H4 (cell line): ENCODE data around the gene SMAD3. TPM values are rescaled to one million over a fixed set of nuclear protein-coding genes. Genes with fewer than 3 reads are reported as not detected.
"Not testable (repeated sequence)": the region's sequence is repeated elsewhere in the genome, so short reads cannot be mapped to it uniquely, and the experiment has no call there.

Source experiments
- DNase-seq: peaks from one replicate; pipeline ENCODE4 v3.0.0-alpha.2; 2015; ENCODE audit warnings: low spot score
- total RNA-seq: library from RNA; depleted of rRNA; stranded (reverse); fragments of >200 nt; shearing (Covaris generic); gene quantifications from 2 replicates; pipeline ENCODE4 v1.2.3, GENCODE V29; 2014; rRNA removed

SMAD3 gene
- total RNA-seq, result 31.6 and 38.5 TPM in 2 replicates

GRCh38 chr15:67065531-67066005 lies at the start of gene SMAD3:
Gene SMAD3, plus strand, starts transcription at chr15:67065602. Its CDS starts 553 bp downstream, at chr15:67066155.
- DNase-seq, result peak; percentile 84

DNA sequence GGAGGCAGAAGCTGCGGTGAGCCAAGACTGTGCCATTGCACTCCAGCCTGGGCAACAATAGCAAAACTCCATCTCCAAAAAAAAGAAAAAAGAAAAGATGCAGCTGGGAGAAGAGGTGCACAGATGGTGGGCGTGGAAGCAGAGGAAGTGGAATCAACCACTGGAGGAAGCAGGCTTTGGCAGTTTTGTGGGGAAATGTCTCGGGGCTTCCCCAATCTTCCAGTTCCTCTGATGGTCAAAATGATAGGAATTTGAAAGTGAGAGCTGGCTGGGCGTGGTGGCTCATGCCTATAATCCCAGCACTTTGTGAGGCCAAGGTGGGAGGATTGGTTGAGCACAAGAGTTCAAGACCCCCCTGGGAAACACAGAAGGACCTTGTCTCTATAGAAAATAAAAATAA lies 48.1 kb upstream of the SMAD3 start:
- DNase-seq, result no peak

- DNase-seq, result no peak
These were observed 47.4 kb upstream of the SMAD3 start for GRCh38 chr15:67018026-67018425.

DNA sequence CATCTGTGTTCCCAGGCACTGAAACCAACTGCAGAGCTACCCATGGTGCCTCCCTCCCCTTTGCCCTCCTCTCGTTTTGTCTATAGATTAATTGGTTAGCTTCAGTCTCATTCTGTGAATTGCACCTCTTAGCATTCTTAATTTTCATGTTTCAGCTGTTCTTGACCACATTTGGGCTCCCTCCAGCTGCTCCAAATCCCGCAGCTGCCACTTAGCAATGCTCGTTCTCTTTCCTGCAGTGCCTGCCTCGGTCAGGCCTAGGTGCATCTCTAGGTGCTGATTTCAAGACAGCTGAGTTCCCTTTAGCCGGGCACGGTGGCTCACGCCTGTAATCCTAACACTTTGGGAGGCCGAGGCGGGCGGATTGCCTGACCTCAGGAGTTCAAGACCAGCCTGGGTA lies 47.0 kb upstream of the SMAD3 start:
- DNase-seq, result no peak

DNA sequence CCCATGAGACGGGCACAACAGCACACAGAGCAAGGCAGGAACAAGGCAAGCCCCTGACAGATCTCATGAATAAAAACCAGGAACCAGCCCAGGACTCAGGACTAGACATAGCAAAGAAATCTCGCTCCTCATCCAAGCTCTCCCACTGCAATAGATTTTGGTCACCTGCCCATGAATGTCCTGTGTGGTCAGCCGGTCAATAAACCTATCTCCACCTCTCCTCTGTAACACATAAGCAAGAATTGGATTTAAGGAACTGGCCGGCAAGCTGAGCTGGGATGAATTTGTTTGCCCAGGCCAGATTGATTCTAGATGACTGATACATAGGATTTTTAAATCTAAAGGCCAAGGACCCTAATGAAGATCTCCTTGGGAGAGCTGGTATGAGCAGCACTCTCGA lies 46.3 kb upstream of the SMAD3 start:
- DNase-seq, result no peak

DNA sequence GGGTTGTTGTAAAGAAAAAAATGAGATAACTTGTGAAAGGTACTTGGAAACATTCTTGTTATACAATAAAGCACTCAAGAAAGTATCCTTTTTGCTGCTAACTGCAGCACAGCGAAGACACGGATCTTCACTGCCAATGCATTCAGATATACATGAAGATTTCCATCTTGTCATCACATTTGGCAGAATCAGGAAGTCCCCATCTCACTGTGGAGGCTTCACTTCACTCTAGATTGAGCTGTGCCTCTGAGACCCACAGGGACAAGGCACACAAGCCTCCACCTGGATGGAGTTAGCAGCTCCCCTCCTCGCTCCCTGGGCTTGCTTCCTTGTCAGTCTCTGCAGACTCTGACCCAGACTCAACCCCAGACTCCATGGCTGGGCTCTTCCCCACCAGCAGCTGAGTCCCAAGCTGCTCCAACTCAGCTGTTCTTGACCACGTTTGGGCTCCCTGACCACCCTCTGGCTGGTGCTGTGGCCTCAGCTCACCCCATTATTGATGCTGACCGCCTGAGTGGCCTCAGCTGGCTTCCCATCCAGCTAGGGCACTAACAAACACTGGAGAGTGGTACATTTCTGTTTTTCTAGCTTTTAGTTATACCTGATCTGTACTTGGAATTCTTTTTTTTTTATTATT lies 45.4 kb upstream of the SMAD3 start:
- no peak for DNase-seq

- not testable (repeated sequence) for DNase-seq
These were observed 44.7 kb upstream of the SMAD3 start for GRCh38 chr15:67020668-67021067.

- no peak for DNase-seq
These were observed 43.9 kb upstream of the SMAD3 start for GRCh38 chr15:67021455-67021854.

- no peak for DNase-seq
These were observed 42.8 kb upstream of the SMAD3 start for GRCh38 chr15:67022587-67023105.

DNA sequence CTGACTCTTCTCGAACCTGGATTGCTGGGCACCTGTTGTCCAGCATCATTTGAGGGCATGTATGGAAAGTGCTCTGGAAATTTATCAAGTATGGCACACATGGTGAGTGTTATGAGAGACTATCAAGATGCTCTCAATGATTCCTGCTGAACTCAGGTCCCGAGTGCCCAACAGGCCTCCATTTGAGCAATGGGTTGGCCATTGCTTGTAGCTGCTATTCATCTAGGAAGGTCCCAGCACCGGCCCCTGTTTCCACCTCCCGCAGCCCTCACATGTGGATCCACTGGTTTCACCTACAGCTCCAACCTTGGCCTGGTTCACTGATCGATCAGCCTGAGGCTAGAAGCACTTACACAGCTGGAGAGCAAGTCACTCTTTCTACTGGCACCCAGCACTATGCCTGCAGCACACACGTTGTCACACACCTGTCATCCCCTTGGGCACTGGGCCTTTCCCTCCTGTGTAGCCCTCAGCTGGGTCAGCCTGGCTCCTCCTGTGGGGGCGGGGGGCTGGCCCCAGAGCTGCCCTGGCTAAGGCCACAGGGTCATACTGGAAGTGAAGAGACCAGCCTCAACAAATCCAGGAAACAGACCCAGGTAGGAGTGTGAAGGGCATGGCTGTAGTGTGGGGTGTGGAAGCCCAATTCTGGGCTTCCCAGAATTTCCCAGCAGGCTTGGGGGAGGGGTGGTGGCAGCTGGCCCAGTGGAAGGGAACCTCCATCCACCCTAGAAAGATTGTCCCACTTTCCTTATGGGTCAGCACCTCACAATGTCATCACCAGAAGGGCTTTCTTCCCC lies 41.7 kb upstream of the SMAD3 start:
- no peak for DNase-seq

- peak; percentile 96 for DNase-seq
These were observed 40.9 kb upstream of the SMAD3 start for GRCh38 chr15:67024314-67024997.

- no peak for DNase-seq
These were observed 40.4 kb upstream of the SMAD3 start for GRCh38 chr15:67024998-67025368.

DNA sequence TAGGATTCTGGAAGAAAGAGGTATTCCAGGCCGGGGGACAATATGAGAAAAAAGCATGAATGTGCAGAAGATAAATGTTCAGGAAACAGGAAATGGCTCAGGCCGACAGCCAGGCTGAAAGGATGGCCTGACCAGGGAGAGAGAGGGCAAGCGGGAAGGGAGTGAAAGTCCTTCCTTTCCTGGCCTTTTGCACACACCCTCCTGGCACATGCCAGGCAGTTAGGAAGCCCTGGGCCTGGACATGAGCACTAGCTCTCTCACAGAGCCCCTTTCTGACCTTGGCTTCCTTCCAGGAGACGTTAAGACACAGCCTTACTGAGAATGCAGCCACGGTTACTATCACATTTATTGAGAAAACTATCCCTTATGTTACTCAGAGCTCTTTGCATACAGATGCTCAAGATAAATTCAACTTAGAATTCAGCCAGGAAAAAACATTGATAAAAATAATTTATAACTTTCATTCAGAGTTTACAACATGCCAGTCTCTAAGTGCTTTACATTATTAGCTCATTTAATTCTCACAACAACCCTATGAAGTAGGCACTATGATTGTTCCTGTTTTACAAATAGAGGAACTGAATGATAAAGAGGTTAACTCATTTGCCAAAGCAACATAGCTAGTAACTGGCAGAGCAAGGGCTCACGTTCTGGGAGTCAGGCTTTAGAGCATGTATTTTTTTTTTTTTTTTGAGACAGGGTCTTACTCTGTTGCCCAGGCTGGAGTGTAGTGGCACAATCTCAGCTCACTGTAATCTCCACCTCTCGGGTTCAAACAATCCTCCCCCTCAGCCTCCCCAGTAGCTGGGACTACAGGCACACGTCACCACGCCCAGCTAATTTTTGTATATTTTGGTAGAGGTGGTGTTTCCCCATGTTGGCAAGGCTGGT lies 39.4 kb upstream of the SMAD3 start:
- DNase-seq, result peak; percentile 72

- DNase-seq, result no peak
These were observed 38.8 kb upstream of the SMAD3 start for GRCh38 chr15:67026610-67026967.

DNA sequence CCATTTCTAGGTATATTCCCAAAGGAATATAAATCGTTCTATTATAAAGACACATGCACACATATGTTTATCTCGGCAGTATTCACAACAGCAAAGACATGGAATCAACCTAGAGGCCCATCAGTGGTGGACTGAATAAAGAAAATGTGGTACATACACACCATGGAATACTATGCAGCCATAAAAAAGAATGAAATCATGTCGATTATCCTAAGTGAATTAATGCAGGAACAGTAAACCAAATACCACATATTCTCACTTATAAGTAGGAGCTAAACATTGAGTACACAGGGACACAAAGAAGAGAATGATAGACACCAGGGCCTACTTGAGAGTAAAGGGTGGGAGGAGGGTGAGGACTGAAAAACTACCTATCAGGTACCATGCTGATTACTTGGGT lies 37.0 kb upstream of the SMAD3 start:
- not testable (repeated sequence) for DNase-seq

DNA sequence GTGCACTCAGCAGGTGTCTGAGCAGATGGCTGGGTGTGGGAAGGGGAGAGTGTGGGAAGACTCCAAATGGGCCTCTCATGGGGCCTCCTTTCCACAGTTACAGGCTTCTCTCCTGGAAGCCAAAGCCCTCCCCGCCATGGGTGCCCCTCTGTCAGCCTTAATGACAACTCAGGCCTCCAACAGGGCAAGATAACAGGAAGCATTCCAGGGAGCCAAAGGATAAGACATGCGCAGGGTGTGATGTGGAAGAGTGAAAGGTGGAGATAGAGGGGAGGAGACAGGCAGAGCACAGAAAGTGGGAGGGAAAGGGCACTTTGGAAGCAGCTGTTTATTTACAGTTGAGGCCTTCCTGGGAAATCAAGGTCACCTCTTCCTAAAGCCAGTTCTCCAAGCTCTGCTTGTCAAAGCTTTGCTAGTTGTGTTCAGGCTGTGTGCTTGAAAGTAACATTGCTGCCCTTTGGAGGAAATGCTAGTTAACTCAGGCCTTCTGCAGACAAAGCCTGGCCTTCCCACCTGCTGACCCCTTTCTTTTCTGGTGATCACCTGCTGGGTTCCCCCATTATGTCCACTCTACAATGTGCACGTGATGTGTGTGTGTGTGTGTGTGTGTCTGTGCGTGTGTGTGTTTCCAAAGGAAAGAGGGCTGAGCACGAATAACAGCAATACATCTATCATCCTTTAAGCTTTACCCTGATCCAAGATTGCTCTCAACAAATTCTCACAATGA lies 35.2 kb upstream of the SMAD3 start:
- DNase-seq, result no peak

- DNase-seq, result no peak
These were observed 34.1 kb upstream of the SMAD3 start for GRCh38 chr15:67031331-67031730.

- DNase-seq, result no peak
These were observed 32.8 kb upstream of the SMAD3 start for GRCh38 chr15:67032608-67033007.

DNA sequence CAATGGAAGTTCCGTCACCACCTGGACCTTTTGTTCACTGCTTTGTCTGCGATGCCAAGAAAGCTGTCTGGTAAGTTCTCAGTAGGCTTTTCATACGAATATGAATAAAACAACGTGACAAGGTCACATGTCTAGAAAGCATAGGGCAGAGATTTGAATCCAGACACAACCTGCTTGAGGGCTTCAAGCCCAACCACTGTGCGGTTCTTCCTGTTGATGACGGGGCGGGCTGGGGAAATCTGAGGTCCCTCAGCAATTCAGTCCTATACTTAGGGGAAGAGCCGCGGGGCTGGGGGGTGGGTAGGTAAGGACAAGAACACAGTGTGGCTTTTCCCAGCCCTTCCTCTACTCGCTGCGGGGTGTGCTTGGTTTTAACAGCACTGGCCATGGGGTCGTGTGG lies 32.4 kb upstream of the SMAD3 start:
- DNase-seq, result no peak

DNA sequence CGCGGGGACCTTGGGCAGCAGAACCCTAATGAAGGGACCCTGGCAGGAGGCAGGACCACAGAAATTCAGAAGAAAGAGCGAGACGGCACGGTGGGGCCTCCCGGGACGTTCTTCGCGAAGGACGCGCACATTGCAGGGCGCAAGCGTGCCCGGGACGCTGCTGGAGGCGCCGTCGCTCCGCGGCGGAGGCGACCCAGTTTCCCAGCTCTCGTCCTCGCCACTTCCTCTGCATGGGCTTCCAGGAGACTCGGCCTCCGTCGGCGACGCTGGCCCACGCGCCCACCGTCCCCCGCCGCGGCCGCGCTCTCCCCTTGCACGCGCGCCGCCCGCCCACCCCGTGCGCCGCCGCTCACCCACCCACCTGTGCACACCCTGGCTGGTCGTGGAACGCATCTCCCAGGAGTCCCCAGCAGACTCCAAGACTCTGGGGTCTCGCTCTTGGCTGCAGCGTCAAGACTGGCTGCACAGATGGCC lies 31.8 kb upstream of the SMAD3 start:
- DNase-seq, result no peak

GRCh38 chr15:67035886-67036285 lies 29.5 kb upstream of the SMAD3 start:
- peak; percentile 37 for DNase-seq
